K562 (cell line): Measurements from ENCODE around the gene GFOD1. TPM values are rescaled to one million over a fixed set of nuclear protein-coding genes. Genes with fewer than 3 reads are reported as not detected.

Source experiments
- BHLHE40 ChIP-seq: IDR thresholded peaks from 2 replicates; pipeline ENCODE4 v1.6.1; 2011; ENCODE audit warnings: low read length, improper control_type of control experiment
- FOXA1 ChIP-seq: fragments of 450-650 bp; IDR thresholded peaks from 2 replicates; pipeline ENCODE4 v1.6.1; 2016; ENCODE audit warnings: mild to moderate bottlenecking, borderline replicate concordance
- NFATC3 ChIP-seq: fragments of 450-650 bp; IDR thresholded peaks from 2 replicates; pipeline ENCODE4 v1.6.1; 2017; ENCODE audit warnings: mild to moderate bottlenecking
- ZNF311 ChIP-seq: fragments of 250-450 bp; sonication (Bioruptor Pico); IDR thresholded peaks from 2 replicates; pipeline ENCODE4 v1.4.0; 2020; ENCODE audit warnings: mild to moderate bottlenecking, moderate library complexity
- polyA plus RNA-seq, 8 experiments: library from polyadenylated mRNA; depleted of rRNA in 4 of 8; stranded (reverse) in 5 of 8; unstranded in 3 of 8; fragments of >200 nt; fragmentation: Nextera tagmentation in 2 of 8; fragmentation: Illumina TruSeq in 1 of 8; extraction: Ambion mirVana in 2 of 8; extraction: Trizol in 1 of 8; gene quantifications; 2 replicates each; pipeline versions ENCODE4 v1.2.1 to v1.2.3, GENCODE V29; 2011 to 2014; ENCODE audit warnings: inconsistent platforms in 1 of 8, missing spikeins in 1 of 8
- total RNA-seq, 7 experiments: library from RNA; depleted of rRNA in 6 of 7; stranded (reverse); fragments of >200 nt in 6 of 7; fragmentation: Illumina TruSeq in 2 of 7; extraction: Trizol in 2 of 7; gene quantifications; 2 replicates each; pipeline versions ENCODE4 v1.2.1 to v1.2.3, GENCODE V29; 2011 to 2021; ENCODE audit warnings: low replicate concordance in 1 of 7
- TF ChIP-seq, protein P1 (sequence below): fragments of 250-450 bp; sonication (Bioruptor Pico); IDR thresholded peaks from 2 replicates; pipeline ENCODE4 v1.4.0; 2020
- TF ChIP-seq, protein P2 (sequence below): fragments of 450-650 bp; IDR thresholded peaks from 2 replicates; pipeline ENCODE4 v1.7.1; 2018; ENCODE audit warnings: mild to moderate bottlenecking, low read depth; ENCODE audit not compliant: partially characterized antibody
- TF ChIP-seq, protein P3 (sequence below): fragments of 250-450 bp; sonication (Bioruptor Pico); IDR thresholded peaks from 2 replicates; pipeline ENCODE4 v1.8.0; 2021; ENCODE audit warnings: borderline replicate concordance, mild to moderate bottlenecking, moderate library complexity; ENCODE audit not compliant: poor library complexity, severe bottlenecking
- TF ChIP-seq, protein P4 (sequence below): fragments of 450-650 bp; IDR thresholded peaks from 2 replicates; pipeline ENCODE4 v1.6.1; 2016; ENCODE audit warnings: low read depth

GFOD1 gene
- total and polyA plus RNA-seq, 9 of the 15 experiments (the other 6 are each of a cell fraction or from before 2014, with no cell fraction given): 3.8 to 12.0 (median 8.2) TPM

DNA sequence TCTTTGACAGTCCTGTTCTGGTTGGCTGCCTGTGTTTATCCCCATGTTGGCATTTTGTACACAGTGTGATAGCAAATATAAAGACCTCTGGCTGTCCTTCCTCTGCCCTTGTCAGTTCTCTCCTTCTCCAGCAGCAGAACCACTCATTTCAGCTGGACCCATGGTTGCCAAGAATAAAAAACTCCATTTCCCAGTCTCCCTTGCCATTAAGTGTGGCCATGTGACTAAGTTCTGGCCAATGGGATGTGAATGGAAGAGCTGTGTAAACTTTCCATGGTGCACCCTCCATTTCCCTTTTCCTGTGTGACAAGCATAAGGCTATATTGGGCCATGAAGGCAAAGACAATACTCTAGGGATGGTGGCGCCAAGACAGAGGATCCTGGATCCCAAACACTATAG lies 80.6 kb downstream of the GFOD1 start (continued):
- TF ChIP-seq, protein P1, sequence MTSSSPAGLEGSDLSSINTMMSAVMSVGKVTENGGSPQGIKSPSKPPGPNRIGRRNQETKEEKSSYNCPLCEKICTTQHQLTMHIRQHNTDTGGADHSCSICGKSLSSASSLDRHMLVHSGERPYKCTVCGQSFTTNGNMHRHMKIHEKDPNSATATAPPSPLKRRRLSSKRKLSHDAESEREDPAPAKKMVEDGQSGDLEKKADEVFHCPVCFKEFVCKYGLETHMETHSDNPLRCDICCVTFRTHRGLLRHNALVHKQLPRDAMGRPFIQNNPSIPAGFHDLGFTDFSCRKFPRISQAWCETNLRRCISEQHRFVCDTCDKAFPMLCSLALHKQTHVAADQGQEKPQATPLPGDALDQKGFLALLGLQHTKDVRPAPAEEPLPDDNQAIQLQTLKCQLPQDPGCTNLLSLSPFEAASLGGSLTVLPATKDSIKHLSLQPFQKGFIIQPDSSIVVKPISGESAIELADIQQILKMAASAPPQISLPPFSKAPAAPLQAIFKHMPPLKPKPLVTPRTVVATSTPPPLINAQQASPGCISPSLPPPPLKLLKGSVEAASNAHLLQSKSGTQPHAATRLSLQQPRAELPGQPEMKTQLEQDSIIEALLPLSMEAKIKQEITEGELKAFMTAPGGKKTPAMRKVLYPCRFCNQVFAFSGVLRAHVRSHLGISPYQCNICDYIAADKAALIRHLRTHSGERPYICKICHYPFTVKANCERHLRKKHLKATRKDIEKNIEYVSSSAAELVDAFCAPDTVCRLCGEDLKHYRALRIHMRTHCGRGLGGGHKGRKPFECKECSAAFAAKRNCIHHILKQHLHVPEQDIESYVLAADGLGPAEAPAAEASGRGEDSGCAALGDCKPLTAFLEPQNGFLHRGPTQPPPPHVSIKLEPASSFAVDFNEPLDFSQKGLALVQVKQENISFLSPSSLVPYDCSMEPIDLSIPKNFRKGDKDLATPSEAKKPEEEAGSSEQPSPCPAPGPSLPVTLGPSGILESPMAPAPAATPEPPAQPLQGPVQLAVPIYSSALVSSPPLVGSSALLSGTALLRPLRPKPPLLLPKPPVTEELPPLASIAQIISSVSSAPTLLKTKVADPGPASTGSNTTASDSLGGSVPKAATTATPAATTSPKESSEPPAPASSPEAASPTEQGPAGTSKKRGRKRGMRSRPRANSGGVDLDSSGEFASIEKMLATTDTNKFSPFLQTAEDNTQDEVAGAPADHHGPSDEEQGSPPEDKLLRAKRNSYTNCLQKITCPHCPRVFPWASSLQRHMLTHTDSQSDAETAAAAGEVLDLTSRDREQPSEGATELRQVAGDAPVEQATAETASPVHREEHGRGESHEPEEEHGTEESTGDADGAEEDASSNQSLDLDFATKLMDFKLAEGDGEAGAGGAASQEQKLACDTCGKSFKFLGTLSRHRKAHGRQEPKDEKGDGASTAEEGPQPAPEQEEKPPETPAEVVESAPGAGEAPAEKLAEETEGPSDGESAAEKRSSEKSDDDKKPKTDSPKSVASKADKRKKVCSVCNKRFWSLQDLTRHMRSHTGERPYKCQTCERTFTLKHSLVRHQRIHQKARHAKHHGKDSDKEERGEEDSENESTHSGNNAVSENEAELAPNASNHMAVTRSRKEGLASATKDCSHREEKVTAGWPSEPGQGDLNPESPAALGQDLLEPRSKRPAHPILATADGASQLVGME (CRISPR knock-in tag): no peak
- TF ChIP-seq FOXA1: no peak
- no peak for TF ChIP-seq NFATC3
- no peak for TF ChIP-seq ZNF311 (CRISPR knock-in tag)
- TF ChIP-seq BHLHE40: no peak
- TF ChIP-seq, protein P2, sequence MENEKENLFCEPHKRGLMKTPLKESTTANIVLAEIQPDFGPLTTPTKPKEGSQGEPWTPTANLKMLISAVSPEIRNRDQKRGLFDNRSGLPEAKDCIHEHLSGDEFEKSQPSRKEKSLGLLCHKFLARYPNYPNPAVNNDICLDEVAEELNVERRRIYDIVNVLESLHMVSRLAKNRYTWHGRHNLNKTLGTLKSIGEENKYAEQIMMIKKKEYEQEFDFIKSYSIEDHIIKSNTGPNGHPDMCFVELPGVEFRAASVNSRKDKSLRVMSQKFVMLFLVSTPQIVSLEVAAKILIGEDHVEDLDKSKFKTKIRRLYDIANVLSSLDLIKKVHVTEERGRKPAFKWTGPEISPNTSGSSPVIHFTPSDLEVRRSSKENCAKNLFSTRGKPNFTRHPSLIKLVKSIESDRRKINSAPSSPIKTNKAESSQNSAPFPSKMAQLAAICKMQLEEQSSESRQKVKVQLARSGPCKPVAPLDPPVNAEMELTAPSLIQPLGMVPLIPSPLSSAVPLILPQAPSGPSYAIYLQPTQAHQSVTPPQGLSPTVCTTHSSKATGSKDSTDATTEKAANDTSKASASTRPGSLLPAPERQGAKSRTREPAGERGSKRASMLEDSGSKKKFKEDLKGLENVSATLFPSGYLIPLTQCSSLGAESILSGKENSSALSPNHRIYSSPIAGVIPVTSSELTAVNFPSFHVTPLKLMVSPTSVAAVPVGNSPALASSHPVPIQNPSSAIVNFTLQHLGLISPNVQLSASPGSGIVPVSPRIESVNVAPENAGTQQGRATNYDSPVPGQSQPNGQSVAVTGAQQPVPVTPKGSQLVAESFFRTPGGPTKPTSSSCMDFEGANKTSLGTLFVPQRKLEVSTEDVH: no peak
- TF ChIP-seq, protein P3, sequence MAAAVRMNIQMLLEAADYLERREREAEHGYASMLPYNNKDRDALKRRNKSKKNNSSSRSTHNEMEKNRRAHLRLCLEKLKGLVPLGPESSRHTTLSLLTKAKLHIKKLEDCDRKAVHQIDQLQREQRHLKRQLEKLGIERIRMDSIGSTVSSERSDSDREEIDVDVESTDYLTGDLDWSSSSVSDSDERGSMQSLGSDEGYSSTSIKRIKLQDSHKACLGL: no peak
- TF ChIP-seq, protein P4, sequence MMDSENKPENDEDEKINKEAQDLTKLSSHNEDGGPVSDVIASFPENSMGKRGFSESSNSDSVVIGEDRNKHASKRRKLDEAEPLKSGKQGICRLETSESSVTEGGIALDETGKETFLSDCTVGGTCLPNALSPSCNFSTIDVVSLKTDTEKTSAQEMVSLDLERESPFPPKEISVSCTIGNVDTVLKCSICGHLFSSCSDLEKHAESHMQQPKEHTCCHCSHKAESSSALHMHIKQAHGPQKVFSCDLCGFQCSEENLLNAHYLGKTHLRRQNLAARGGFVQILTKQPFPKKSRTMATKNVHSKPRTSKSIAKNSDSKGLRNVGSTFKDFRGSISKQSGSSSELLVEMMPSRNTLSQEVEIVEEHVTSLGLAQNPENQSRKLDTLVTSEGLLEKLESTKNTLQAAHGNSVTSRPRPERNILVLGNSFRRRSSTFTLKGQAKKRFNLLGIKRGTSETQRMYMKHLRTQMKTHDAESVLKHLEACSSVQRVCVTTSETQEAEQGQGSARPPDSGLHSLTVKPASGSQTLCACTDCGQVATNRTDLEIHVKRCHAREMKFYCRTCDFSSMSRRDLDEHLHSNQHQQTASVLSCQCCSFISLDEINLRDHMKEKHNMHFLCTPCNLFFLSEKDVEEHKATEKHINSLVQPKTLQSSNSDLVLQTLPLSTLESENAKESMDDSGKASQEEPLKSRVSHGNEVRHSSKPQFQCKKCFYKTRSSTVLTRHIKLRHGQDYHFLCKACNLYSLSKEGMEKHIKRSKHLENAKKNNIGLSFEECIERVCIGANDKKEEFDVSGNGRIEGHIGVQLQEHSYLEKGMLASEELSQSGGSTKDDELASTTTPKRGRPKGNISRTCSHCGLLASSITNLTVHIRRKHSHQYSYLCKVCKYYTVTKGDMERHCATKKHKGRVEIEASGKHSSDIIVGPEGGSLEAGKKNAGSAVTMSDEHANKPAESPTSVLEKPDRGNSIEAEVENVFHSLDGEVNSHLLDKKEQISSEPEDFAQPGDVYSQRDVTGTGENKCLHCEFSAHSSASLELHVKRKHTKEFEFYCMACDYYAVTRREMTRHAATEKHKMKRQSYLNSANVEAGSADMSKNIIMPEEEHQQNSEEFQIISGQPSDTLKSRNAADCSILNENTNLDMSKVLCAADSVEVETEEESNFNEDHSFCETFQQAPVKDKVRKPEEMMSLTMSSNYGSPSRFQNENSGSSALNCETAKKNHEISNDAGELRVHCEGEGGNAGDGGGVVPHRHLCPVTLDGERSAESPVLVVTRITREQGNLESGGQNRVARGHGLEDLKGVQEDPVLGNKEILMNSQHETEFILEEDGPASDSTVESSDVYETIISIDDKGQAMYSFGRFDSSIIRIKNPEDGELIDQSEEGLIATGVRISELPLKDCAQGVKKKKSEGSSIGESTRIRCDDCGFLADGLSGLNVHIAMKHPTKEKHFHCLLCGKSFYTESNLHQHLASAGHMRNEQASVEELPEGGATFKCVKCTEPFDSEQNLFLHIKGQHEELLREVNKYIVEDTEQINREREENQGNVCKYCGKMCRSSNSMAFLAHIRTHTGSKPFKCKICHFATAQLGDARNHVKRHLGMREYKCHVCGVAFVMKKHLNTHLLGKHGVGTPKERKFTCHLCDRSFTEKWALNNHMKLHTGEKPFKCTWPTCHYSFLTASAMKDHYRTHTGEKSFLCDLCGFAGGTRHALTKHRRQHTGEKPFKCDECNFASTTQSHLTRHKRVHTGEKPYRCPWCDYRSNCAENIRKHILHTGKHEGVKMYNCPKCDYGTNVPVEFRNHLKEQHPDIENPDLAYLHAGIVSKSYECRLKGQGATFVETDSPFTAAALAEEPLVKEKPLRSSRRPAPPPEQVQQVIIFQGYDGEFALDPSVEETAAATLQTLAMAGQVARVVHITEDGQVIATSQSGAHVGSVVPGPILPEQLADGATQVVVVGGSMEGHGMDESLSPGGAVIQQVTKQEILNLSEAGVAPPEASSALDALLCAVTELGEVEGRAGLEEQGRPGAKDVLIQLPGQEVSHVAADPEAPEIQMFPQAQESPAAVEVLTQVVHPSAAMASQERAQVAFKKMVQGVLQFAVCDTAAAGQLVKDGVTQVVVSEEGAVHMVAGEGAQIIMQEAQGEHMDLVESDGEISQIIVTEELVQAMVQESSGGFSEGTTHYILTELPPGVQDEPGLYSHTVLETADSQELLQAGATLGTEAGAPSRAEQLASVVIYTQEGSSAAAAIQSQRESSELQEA: no peak
